Measurements from ENCODE around the gene VCL. TPM values are rescaled to one million over a fixed set of nuclear protein-coding genes. Genes with fewer than 3 reads are reported as not detected.

Gene VCL
- total RNA-seq, 1 donor from 2014 or later: 131 TPM

DNA sequence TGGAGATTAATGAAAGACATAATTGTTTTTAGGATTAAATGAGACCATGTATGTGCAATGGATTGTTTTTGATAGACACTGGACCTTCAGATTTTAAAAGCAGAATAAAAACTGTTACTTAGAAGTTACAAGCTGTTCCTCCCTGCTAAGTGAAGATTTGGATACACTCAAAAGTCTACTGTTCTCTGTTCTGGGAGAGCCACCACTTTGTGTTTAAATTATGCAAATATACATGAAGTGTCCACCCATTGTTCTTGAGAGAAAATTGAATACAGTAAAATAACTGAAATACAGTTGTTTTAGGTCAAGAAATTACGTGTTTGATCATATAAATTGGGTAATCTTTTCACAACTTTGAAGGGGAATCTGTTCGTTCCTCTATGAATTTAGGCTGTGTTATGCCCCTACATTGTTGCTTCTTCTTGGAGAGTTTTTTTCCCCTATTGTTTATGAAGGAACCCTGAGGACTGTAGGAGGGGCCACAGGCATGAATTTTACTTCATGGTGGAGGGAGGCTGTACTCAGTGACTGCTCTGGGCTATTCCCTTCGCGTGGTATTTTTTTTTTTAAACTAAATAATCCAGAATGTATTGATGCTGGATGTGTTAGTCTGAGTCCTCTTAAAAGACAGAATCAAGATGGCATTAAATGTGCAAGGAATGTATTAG lies 18.6 kb upstream of the VCL start:
- TF ChIP-seq CTCF (IDR thresholded peaks at IDR 0.05; ENCODE audit: unreplicated experiment): no peak
- H3K27ac Mint-ChIP-seq: no peak overlapping the region
- peaks cover 5% of the 10 kb centered on the region for H3K4me1 Mint-ChIP-seq
- no peak overlapping the region for H3K4me3 Mint-ChIP-seq
- no peaks in the 10 kb centered on the region for H3K27me3 Mint-ChIP-seq (ENCODE audit: low read depth)
- no peaks in the 10 kb centered on the region for H3K36me3 Mint-ChIP-seq
- no peak for DNase-seq (ENCODE audit: low spot score in 2 of 2, unreplicated experiment in 2 of 2)
- H3K9me3 Mint-ChIP-seq: peaks cover 3% of the 10 kb centered on the region

GRCh38 chr10:73979809-73980433 lies 18.0 kb upstream of the VCL start:
- Mint-ChIP-seq H3K9me3 (peaks cover 3% of the 10 kb centered on the region), H3K4me3 (no peak overlapping the region), H3K27ac (no peak overlapping the region), H3K4me1 (peaks cover 5% of the 10 kb centered on the region), H3K36me3 (no peaks in the 10 kb centered on the region), H3K27me3 (ENCODE audit: low read depth) (no peaks in the 10 kb centered on the region)
- TF ChIP-seq CTCF (IDR thresholded peaks at IDR 0.05; ENCODE audit: unreplicated experiment): no peak
- DNase-seq (ENCODE audit: low spot score in 2 of 2, unreplicated experiment in 2 of 2): no peak

DNA sequence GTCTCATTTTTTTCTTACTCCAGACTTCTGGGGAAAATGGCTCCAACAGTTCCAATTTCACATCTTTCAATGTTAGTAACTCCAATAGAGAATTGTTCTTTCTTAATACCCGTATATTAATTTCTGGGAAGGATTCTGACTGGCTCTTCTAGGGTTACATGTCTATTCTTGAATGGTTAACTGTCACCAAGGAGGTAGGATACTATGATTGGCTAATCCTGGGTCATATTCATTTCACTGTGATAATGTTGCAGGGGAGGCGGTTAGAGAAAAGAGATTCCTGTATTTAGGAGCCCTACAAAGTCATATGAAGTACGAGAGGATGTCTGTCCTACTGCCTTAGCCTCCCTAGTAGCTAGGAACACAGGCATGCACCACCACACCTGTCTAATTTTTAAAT lies 16.1 kb upstream of the VCL start:
- H3K27ac Mint-ChIP-seq: no peak overlapping the region
- no peak for DNase-seq (ENCODE audit: low spot score in 2 of 2, unreplicated experiment in 2 of 2)
- H3K27me3 Mint-ChIP-seq (ENCODE audit: low read depth): no peaks in the 10 kb centered on the region
- no peaks in the 10 kb centered on the region for H3K9me3 Mint-ChIP-seq
- H3K36me3 Mint-ChIP-seq: no peaks in the 10 kb centered on the region
- H3K4me3 Mint-ChIP-seq: no peak overlapping the region
- peaks cover 5% of the 10 kb centered on the region for H3K4me1 Mint-ChIP-seq
- no peak for TF ChIP-seq CTCF (IDR thresholded peaks at IDR 0.05; ENCODE audit: unreplicated experiment)

DNA sequence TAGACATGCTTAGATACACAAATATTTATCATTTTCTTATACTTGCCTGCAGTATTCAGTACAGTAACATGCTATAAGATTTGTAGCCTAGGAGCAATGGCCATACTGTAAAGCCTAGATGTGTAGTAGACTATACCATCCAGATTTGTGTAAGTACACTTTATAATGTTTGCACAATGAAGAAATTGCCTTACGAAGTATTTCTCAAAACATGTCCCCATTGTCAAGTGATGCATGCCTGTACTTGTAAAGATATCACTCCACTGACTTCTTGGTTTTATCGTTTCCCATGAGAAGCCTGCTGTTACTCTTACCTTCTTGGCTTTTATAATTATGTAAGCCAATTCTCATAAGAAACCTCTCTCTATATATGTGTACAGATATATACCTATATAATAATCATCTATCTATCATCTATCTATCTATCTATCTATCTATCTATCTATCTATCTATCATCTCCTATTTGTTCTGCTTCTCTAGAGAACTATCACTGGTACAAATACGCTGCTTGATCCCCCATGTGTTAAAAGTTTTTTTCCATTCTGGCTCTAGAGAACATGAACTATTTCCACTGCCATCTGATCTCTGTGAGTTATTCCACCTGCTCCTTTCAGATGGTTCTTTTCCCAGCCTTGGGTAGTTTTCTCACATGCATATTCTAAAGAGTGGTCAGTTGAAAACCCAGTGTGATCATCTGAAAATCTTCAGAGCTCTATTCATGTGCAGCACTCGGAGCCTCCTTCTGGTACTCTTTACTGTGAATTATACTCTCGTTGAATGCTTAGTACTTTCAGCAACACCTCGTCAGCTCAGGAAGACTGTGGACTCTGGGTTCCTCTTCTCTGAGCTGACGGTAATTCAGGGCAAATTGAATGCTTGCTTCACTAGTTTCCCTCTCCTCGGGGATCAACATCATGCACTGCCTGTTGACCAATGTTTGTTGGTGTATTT lies 14.5 kb upstream of the VCL start:
- no peak for DNase-seq (ENCODE audit: low spot score in 2 of 2, unreplicated experiment in 2 of 2)
- H3K9me3 Mint-ChIP-seq: no peaks in the 10 kb centered on the region
- no peak overlapping the region for H3K4me3 Mint-ChIP-seq
- H3K4me1 Mint-ChIP-seq: peaks cover 5% of the 10 kb centered on the region
- TF ChIP-seq CTCF (IDR thresholded peaks at IDR 0.05; ENCODE audit: unreplicated experiment): no peak
- H3K36me3 Mint-ChIP-seq: no peaks in the 10 kb centered on the region
- no peak overlapping the region for H3K27ac Mint-ChIP-seq
- no peaks in the 10 kb centered on the region for H3K27me3 Mint-ChIP-seq (ENCODE audit: low read depth)

DNA sequence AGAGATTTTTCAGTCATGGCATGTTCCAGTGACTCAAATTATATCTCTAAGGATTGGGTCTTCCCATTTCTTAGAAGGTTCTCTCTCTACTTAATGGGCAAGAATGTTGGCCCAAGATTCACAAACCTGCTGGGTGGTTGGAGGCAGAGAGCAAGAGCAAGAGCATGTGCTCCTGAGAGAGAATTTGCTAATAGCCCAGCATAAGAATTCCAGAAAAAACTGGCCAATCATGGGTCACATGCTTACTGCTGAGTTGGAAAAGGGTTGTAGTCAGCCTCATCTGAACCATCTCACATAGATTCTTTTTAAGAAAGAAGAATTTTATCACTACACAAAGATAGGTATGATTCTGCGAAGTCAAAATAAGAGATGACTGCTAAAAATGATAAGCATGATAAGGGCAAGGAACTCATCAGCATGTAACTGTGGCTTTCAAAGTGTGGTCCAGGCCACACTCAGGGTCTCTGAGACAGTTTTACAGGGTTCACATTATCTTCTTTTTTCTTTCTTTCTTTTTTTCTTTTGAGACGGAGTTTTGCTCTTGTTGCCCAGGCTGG lies 8.2 kb upstream of the VCL start:
- H3K4me3 Mint-ChIP-seq: no peak overlapping the region
- H3K27ac Mint-ChIP-seq: no peak overlapping the region
- no peaks in the 10 kb centered on the region for H3K36me3 Mint-ChIP-seq

More for the DNA sequence above, 8.2 kb upstream of the VCL start:
- no peak for DNase-seq (ENCODE audit: low spot score in 2 of 2, unreplicated experiment in 2 of 2)
- Mint-ChIP-seq H3K4me1 (peaks cover 2% of the 10 kb centered on the region), H3K9me3 (no peaks in the 10 kb centered on the region), H3K27me3 (ENCODE audit: low read depth) (no peaks in the 10 kb centered on the region)
- no peak for TF ChIP-seq CTCF (IDR thresholded peaks at IDR 0.05; ENCODE audit: unreplicated experiment)
